Mononuclear cell (primary cell): ENCODE results near the gene PGLYRP4. TPM values are rescaled to one million over a fixed set of nuclear protein-coding genes. Genes with fewer than 3 reads are reported as not detected.
"Not testable (repeated sequence)": the region's sequence is repeated elsewhere in the genome, so short reads cannot be mapped to it uniquely, and the experiment has no call there.

ENCODE experiments used
- H3K27me3 ChIP-seq: 2 replicates; pipeline ENCODE4 v1.6.0; 2011; ENCODE audit warnings: low read length, control low read depth; ENCODE audit not compliant: insufficient read depth
- H3K4me1 ChIP-seq: 2 replicates; pipeline ENCODE4 v1.5.1; 2011; ENCODE audit warnings: mild to moderate bottlenecking, low read length, control low read depth; ENCODE audit not compliant: insufficient read depth
- H3K4me3 ChIP-seq: 2 replicates; pipeline ENCODE4 v1.5.1; 2011; ENCODE audit warnings: mild to moderate bottlenecking, low read length, moderate library complexity
- H3K9me3 ChIP-seq: 2 replicates; pipeline ENCODE4 v1.5.1; 2011; ENCODE audit warnings: low read depth, mild to moderate bottlenecking, control low read depth, low read length
- total RNA-seq: library from RNA; depleted of rRNA; stranded (reverse); fragments of >200 nt; gene quantifications from one replicate; pipeline ENCODE4 v1.2.3, GENCODE V29; 2012

PGLYRP4 gene
- total RNA-seq, 1 donor = not detected

DNA sequence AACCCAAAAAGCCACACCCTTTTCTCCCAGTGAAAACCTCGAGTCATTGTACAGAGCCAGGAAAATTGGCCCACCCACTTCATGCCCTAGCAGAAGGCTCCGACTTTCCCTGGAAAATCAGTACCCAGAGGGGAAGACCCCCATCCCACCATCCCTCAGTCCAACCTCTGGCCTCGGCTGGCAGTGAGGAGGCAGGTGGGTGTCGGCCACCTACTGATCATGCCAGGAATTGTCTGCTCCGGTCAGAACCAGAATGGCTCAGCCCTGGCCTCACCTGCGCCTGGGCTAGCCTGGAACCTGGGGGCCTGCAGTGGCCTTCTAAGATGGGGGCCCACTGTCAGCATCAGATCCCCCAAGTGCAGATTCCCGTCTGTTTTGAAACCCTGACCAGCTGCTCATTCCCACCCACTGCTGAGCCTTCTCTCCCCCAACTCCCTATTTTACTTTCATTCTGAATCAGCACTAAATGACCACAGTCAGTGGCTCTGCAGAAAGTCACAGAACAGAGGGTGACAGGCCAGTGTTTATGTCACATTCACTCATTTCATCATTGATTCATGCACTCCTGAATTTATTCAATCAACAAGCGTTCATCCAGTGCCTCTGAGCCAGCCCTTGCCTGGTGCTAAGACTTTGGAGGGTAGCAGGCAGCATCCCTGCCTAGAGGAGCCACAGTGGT lies 6.0 kb upstream of the PGLYRP4 start:
- H3K9me3 ChIP-seq = no peaks in the 10 kb centered on the region
- no peak overlapping the region for H3K4me3 ChIP-seq
- no peaks in the 10 kb centered on the region for H3K27me3 ChIP-seq
- peaks cover 32% of the 10 kb centered on the region for H3K4me1 ChIP-seq

DNA sequence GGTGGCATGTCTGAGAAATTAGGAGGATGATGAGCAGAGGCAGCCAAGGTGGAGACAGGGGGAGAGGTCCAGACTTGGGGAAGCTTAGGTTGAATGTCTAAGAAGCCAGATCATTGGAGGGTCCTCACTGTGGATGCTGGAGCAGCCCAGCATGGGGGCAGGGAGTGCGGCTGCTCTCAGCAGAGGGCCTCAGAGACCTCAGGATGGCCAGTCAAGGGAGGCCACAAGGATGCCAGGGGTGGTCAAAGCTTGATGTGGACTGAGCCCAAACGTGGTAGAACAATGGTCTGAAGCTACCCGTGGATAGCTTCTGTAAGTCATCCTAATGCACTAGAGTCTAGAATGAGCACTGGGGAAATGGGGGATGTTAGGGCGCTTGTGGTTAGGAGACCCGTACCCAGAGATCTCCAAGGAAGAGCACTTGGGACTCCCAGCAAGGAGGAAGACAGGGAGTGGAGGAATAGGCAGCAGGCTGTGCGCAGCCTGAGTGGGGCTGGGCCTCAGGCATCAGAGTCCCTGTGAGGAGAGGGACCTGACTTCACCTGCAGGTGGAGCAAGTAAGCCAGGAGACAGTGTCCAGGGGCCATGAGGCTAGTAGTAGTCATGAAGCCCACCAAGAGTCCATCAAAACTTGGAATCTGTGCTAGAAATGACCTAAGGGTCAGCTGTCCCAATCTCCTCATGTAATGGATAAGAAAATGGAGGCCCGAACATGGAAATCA lies 4.7 kb upstream of the PGLYRP4 start:
- no peak overlapping the region for H3K4me3 ChIP-seq
- H3K9me3 ChIP-seq = no peaks in the 10 kb centered on the region
- H3K27me3 ChIP-seq = no peaks in the 10 kb centered on the region
- peaks cover 34% of the 10 kb centered on the region for H3K4me1 ChIP-seq

DNA sequence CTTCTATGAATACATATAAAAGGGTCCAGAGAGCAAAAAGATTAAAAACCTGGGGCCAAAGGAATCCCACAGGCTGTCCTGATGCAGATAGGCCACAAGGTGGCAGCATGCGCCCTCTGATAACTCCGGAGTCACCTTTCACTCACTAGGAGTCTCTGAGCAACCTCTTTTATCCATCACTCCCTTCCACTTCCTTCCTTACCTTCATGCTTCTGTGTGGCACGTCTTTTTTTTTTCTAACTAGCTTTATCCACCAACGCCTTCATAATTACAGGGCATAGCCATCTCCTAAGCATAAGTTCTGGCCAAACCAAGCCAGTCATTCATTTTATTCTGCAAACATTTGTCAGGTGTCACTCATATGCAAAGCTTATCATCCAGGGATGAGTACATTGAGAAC lies 3.9 kb upstream of the PGLYRP4 start:
- H3K9me3 ChIP-seq = no peaks in the 10 kb centered on the region
- H3K4me1 ChIP-seq = peaks cover 26% of the 10 kb centered on the region
- H3K27me3 ChIP-seq = no peaks in the 10 kb centered on the region
- no peak overlapping the region for H3K4me3 ChIP-seq

- peaks cover 18% of the 10 kb centered on the region for H3K4me1 ChIP-seq
Measured at GRCh38 chr1:153350321-153350957, 1.8 kb upstream of the PGLYRP4 start.

GRCh38 chr1:153349363-153350320 lies 1.0 kb upstream of the PGLYRP4 start:
- no peaks in the 10 kb centered on the region for H3K27me3 ChIP-seq
- H3K4me3 ChIP-seq = no peak overlapping the region
- H3K9me3 ChIP-seq = no peaks in the 10 kb centered on the region
- peaks cover 26% of the 10 kb centered on the region for H3K4me1 ChIP-seq

More at GRCh38 chr1:153350321-153350957, 1.8 kb upstream of the PGLYRP4 start:
- Histone ChIP-seq H3K27me3 (no peaks in the 10 kb centered on the region), H3K4me3 (no peak overlapping the region), H3K9me3 (no peaks in the 10 kb centered on the region)

- peaks cover 40% of the 10 kb centered on the region for H3K4me1 ChIP-seq
- H3K4me3 ChIP-seq = no peak overlapping the region
- no peaks in the 10 kb centered on the region for H3K27me3 ChIP-seq
- no peaks in the 10 kb centered on the region for H3K9me3 ChIP-seq
Measured at GRCh38 chr1:153347856-153348255, 785 bp downstream of the PGLYRP4 start.

GRCh38 chr1:153347049-153347448 lies 1.6 kb downstream of the PGLYRP4 start:
- H3K27me3 ChIP-seq, H3K4me3 ChIP-seq, H3K9me3 ChIP-seq: not testable (repeated sequence)
- H3K4me1 ChIP-seq = peaks cover 40% of the 10 kb centered on the region

DNA sequence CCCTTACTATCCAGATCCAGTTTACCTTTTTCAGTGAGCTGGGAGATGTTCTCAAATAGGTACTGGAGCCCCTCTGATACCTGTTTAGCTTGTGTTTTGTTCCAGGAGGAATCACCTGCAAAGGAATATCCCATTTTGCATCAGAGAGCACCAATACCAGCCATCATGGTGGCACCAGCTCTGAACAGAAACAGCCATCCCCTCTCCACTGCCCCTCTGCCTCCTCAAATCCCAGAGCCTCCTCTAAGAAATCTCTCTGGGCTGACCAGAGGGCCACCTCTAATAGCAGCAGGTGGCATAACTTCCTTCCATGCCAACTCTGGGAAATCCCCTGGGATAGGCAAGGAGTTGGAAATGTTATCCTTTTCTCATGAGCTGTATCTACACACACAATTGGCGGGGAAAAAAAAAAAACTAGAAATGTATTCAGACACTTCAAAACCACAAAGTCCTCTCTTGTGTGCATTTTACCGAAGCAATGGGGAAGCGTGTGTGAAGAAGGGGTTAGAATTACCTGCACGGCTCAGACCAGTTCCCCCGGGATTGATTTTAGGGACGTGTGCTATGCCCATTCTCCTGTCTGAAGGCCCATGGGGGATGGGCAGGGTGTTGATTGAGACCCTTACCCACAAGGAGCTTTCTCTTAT lies 2.4 kb downstream of the PGLYRP4 start:
- Histone ChIP-seq H3K27me3 (no peaks in the 10 kb centered on the region), H3K9me3 (no peaks in the 10 kb centered on the region), H3K4me3 (no peak overlapping the region), H3K4me1 (peaks cover 40% of the 10 kb centered on the region)

DNA sequence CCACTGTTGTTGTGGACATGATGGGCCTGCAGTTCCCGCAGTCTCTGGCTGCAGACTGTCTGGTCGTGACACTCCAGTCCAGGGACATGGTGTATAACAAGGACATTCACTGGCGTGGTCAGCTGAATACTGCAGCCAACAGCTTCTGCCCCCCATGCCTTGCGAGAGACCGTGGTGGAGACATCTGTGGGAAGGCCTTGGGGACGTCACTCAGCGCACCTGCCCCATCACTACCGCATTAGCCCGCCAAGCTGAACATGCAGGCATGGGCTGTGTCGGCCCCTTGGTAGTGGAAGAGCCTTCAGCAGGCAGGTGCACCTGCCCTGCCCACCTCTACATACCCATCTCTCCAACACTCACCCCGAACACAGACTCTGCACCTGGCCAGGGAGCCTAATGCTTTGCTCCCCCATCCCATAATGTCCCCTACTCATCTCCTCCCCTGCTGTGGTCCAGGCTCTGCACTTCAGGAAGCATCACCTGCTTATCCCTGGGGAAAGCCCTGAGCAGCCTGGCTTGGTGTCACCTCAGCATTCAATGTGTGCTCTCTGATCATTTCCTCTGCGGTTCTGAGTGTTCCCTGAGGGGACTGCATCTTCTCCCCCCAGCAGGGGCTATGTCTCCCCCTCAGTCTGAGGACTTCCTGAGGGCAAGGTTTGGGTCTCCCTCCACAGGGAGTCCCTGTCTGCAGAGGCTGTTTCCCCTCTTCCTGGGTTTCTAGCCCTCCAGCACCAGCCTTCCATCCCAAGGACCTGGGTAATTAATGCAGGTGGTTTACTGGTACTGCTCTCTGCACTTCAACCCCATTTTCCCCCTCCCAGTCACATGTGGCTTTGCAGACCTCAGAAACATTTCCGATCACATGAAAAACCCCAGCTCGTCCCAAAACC lies 3.2 kb downstream of the PGLYRP4 start:
- Histone ChIP-seq H3K4me3 (no peak overlapping the region), H3K27me3 (no peaks in the 10 kb centered on the region), H3K9me3 (no peaks in the 10 kb centered on the region), H3K4me1 (peaks cover 40% of the 10 kb centered on the region)

DNA sequence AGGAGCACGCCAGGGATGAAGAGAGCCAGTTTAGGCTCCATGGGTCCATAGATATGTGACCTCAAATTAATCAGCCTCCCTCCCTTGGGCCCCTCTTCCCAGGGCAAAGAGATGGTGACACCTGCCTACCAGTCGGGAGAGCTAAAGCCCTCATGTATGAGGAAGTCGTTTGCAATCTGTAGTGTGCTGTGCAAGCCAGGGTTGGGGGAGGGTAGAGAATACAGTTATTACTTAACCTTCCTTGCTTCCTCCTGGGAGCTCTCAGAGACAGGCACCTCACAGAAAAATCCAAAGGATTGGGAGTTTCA lies 4.0 kb downstream of the PGLYRP4 start:
- no peak overlapping the region for H3K4me3 ChIP-seq
- no peaks in the 10 kb centered on the region for H3K9me3 ChIP-seq
- H3K27me3 ChIP-seq = no peaks in the 10 kb centered on the region
- H3K4me1 ChIP-seq = peaks cover 45% of the 10 kb centered on the region

DNA sequence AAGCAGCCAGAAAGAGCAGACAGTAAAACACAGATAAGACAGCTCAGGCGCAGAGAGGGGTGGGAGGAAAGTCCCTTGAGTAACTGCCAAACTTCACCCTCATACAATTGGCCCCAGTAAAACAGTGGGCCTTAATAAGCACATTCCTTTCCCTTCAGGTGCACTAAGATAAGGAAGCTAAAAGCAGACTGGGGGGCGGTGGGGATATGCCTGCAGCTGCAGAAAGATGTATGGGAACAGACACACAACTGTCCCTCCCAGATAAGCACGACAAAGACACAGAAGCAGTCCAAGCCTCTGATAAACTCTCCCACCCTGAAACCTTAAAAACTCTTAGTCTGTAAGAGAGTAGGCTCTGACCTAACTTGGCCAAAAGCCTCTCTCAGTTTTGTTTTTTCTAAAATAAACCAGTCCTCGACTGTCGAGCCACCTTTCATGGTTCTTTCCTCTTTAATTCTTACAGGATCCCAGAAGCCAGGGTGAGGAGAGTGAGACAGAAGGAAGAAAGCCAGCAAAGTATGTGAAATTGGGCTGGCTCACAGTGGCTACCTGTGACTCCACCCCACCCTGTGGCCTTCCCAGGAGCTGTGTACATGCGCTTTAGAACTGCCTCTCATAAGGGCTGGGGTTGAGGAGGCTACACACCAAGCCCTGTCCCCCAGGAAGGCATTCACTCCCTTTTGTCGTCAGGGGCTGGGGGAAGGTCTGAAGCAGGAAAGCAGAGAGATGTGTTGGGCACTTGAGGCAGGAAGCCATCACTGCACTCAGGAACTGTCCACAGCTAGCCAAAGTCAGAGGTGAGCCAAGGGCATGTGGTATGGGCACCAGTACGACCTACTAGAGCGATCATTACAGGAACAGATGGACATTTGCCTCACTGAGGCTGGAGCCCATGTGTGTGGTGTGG lies 4.6 kb downstream of the PGLYRP4 start:
- Histone ChIP-seq H3K9me3 (no peaks in the 10 kb centered on the region), H3K4me3 (no peak overlapping the region), H3K27me3 (no peaks in the 10 kb centered on the region), H3K4me1 (peaks cover 41% of the 10 kb centered on the region)

- H3K9me3 ChIP-seq = no peaks in the 10 kb centered on the region
- H3K4me1 ChIP-seq = peaks cover 41% of the 10 kb centered on the region
- H3K27me3 ChIP-seq = no peaks in the 10 kb centered on the region
Measured at GRCh38 chr1:153343040-153343681, 5.5 kb downstream of the PGLYRP4 start.

More at GRCh38 chr1:153343040-153343681, 5.5 kb downstream of the PGLYRP4 start:
- no peak overlapping the region for H3K4me3 ChIP-seq
